ENCODE measurements around the gene AAGAB. TPM values are rescaled to one million over a fixed set of nuclear protein-coding genes. Genes with fewer than 3 reads are reported as not detected.

The AAGAB gene, protein sequence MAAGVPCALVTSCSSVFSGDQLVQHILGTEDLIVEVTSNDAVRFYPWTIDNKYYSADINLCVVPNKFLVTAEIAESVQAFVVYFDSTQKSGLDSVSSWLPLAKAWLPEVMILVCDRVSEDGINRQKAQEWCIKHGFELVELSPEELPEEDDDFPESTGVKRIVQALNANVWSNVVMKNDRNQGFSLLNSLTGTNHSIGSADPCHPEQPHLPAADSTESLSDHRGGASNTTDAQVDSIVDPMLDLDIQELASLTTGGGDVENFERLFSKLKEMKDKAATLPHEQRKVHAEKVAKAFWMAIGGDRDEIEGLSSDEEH
- total RNA-seq: 74.2 and 96.0 TPM in 2 replicates

DNA sequence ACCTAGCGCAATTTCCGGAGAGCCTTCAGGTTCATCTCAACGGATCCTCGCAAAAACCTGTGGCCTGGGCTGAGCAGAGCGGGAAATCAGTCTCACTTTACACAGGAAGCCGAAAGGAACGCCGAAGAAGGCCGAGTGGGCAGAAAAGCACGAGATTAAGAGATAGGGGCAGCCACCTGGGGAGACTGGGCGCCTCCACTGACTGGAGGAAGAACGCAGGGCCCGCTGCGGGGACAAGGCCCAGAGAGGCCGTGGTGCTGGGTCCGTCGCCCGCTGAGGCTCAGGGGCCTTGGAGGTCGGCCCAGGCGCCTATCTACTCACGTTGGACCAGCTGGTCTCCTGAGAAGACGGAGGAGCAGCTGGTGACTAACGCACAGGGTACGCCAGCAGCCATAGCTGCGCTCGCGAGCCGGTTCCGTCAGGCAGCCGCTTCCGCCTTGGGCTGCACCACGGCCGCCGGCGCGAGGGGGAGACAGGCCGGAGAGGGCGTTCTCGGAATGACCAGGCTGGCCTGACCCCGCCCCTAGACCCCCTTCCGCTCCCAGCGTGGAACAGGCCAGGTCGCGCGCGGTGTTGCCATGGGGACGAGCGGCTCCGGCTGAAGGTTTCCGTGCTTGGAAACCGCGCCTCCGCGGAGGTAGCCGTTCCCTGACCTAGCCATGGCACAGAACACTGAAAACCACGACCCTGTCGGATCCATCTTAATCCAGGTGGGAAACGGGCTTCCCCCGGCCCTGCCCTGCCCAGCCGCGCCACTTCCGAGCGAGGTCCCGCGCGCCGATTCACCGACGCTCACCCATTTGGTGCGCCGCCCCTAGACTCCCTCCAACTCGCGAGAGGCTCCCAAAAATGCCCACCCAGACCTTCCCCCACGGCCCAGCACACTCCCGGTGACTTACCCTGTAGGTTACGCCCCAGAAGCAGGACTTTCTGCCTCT, at the start of gene AAGAB, which contains the start of gene IQCH:
Gene AAGAB (minus strand): TSS at position 424 of the 938 bp plus-strand sequence. CDS start 30 bp downstream, at position 394.
Gene IQCH (plus strand): TSS at position 549 of the 938 bp plus-strand sequence. CDS start 111 bp downstream, at position 660.

Other genes with a start within 250 kb of the AAGAB start
- 5.5 and 49.5 TPM in 2 replicates for gene SMAD3, start 189.1 kb downstream of the AAGAB start, total RNA-seq
- gene IQCH, start 125 bp upstream of the AAGAB start, total RNA-seq: 3.1 and 7.0 TPM in 2 replicates